K562 (cell line): ENCODE data around the gene FBLIM1. TPM values are rescaled to one million over a fixed set of nuclear protein-coding genes. Genes with fewer than 3 reads are reported as not detected.

Experiments used
- ATAC-seq: fragments of 200-7000 bp; cut with Tn5 transposase; 3 replicates; pipeline ENCODE4 v1.9.1; 2020; ENCODE audit warnings: moderate library complexity
- BruUV-seq: library from RNA; stranded (reverse); fragments of 400-500 nt; replicated peaks from 2 replicates; lab custom pipeline; 2021; lab: Mats Ljungman, UMichigan
- CTCF ChIA-PET: fragments of 300-600 bp; formaldehyde crosslinking; extraction: SDS; loops from one replicate; lab custom pipeline; 2021; ENCODE audit warnings: low intra/inter-chr PET ratio; lab: Yijun Ruan, JAX
- POLR2A ChIA-PET: fragments of 300-600, 350-650 bp; sonication (Branson Sonifier 250); formaldehyde crosslinking; extraction: SDS; loops from one replicate; lab custom pipeline; 2021; ENCODE audit warnings: antibody characterized with exemption, inconsistent platforms; lab: Yijun Ruan, JAX
- DNase-seq, 4 experiments: peaks; one replicate each; pipeline versions ENCODE4 v3.0.0 to v3.0.0-alpha.2; 2011 to 2018; ENCODE audit warnings: low spot score in 3 of 4, mixed read lengths in 3 of 4; ENCODE audit errors: extremely low read depth in 1 of 4
- FAIRE-seq: peaks from 2 replicates; lab custom pipeline; 2011; peaks lifted over from hg19 to GRCh38; lab: Jason Lieb, UNC
- H2AFZ ChIP-seq: 2 replicates; pipeline ENCODE4 v1.6.0; 2011; ENCODE audit warnings: low read depth, low read length, control low read depth, inconsistent platforms
- H3K27ac ChIP-seq: fragments of 200-600 bp; 3 replicates; pipeline ENCODE4 v1.8.0; 2011; ENCODE audit warnings: low read depth, mild to moderate bottlenecking, control low read depth, inconsistent platforms, low read length, moderate library complexity, mixed read lengths; ENCODE audit errors: extremely low read depth
- H3K27me3 ChIP-seq, 2 experiments: fragments of 300-600 bp in 1 of 2; 2 replicates in 1 of 2; 3 replicates in 1 of 2; pipeline versions ENCODE4 v1.6.0 to v1.8.0; 2011; ENCODE audit warnings: inconsistent platforms in 2 of 2, low read length in 2 of 2, mild to moderate bottlenecking in 1 of 2, mixed read lengths in 1 of 2, moderate library complexity in 1 of 2; ENCODE audit not compliant: control insufficient read depth in 2 of 2, insufficient read depth in 2 of 2
- H3K36me3 ChIP-seq: fragments of 300-600 bp; 3 replicates; pipeline ENCODE4 v1.8.0; 2011; ENCODE audit warnings: mild to moderate bottlenecking, low read length, inconsistent platforms; ENCODE audit not compliant: control insufficient read depth, insufficient read depth
- H3K4me1 ChIP-seq, 2 experiments: fragments of 200-600 bp in 1 of 2; replicated peaks in 1 of 2; 2 replicates in 1 of 2; 3 replicates in 1 of 2; pipeline versions ENCODE4 v1.5.1 to v1.8.0; 2011; ENCODE audit warnings: inconsistent platforms in 2 of 2, low read length in 2 of 2, mild to moderate bottlenecking in 1 of 2, mixed read lengths in 1 of 2, moderate library complexity in 1 of 2; ENCODE audit not compliant: control insufficient read depth in 2 of 2, insufficient read depth in 2 of 2
- H3K4me2 ChIP-seq: 2 replicates; pipeline ENCODE4 v1.6.1; 2011; ENCODE audit warnings: low read length, control low read depth, inconsistent platforms, mixed read lengths; ENCODE audit not compliant: insufficient read depth
- H3K4me3 ChIP-seq: fragments of 200-600 bp; sonication (generic), shearing (Covaris generic); 2 replicates; pipeline ENCODE4 v1.5.1; 2016; ENCODE audit warnings: control low read depth, inconsistent platforms
- H3K79me2 ChIP-seq: fragments of 200-600 bp; 3 replicates; pipeline ENCODE4 v1.8.0; 2011; ENCODE audit warnings: low read length, inconsistent platforms; ENCODE audit not compliant: control insufficient read depth, insufficient read depth
- H3K9ac ChIP-seq, 2 experiments: 2 replicates each; pipeline versions ENCODE4 v1.6.0 to v1.6.1; 2011; ENCODE audit warnings: low read depth in 2 of 2, low read length in 2 of 2, control low read depth in 1 of 2, inconsistent platforms in 1 of 2, mild to moderate bottlenecking in 1 of 2, mixed read lengths in 1 of 2; ENCODE audit not compliant: insufficient read depth in 1 of 2
- H3K9me1 ChIP-seq: one replicate; pipeline ENCODE4 v1.6.0; 2011; ENCODE audit warnings: inconsistent platforms, mild to moderate bottlenecking, low read length, moderate library complexity; ENCODE audit not compliant: control insufficient read depth, insufficient read depth
- H3K9me3 ChIP-seq: replicated peaks from 2 replicates; pipeline ENCODE4 v1.5.1; 2011; ENCODE audit warnings: low read depth, low read length, inconsistent platforms; ENCODE audit not compliant: control insufficient read depth, insufficient read depth
- H4K20me1 ChIP-seq: replicated peaks from 2 replicates; pipeline ENCODE4 v1.6.1; 2011; ENCODE audit warnings: low read length, inconsistent platforms, mixed read lengths; ENCODE audit not compliant: control insufficient read depth, insufficient read depth
- CCNT2 ChIP-seq: IDR thresholded peaks from 2 replicates; pipeline ENCODE4 v1.6.1; 2011; ENCODE audit warnings: borderline replicate concordance, low read depth, mild to moderate bottlenecking, moderate library complexity, mixed read lengths, low read length; ENCODE audit not compliant: insufficient read length; ENCODE audit errors: extremely low read depth
- GATA2 ChIP-seq: sonication (generic); formaldehyde crosslinking; IDR thresholded peaks from 2 replicates; pipeline ENCODE4 v1.4.0; 2020; ENCODE audit warnings: mild to moderate bottlenecking, missing genetic modification reagents
- MCM7 ChIP-seq, 2 experiments: fragments of 450-650 bp; IDR thresholded peaks; 2 replicates each; pipeline ENCODE4 v1.6.1; 2016 to 2018
- POLR2G ChIP-seq: fragments of 200-400 bp; formaldehyde crosslinking; IDR thresholded peaks from 2 replicates; pipeline ENCODE4 v1.6.1; 2017; ENCODE audit warnings: low read depth, mild to moderate bottlenecking, antibody characterized with exemption, low read length, moderate library complexity
- RBM22 ChIP-seq: fragments of 200-400 bp; formaldehyde crosslinking; IDR thresholded peaks from 2 replicates; pipeline ENCODE4 v1.6.1; 2018; ENCODE audit warnings: low read length, low read depth; ENCODE audit not compliant: poor library complexity, severe bottlenecking
- TFE3 ChIP-seq: fragments of 450-650 bp; formaldehyde crosslinking; IDR thresholded peaks from 2 replicates; pipeline ENCODE4 v1.4.0; 2020; ENCODE audit warnings: mild to moderate bottlenecking, mixed read lengths
- ZNF12 ChIP-seq: sonication (generic); formaldehyde crosslinking; IDR thresholded peaks from 2 replicates; pipeline ENCODE4 v1.4.0; 2020; ENCODE audit warnings: mild to moderate bottlenecking, missing genetic modification reagents
- WGBS: fragments of 100-300 bp; shearing (Covaris generic); methylation state at CpG from one replicate; pipeline ENCODE4 v1.1.6; 2016; ENCODE audit warnings: low coverage, mixed read lengths; ENCODE audit not compliant: insufficient coverage; ENCODE audit errors: missing lambda C conversion rate; 5-methylcytosine and 5-hydroxymethylcytosine counted together
- in situ Hi-C: fragments of 300-500 bp; cut with MboI; formaldehyde crosslinking; loops from 4 replicates; pipeline ENCODE4 v1.15.0; 2018; ENCODE audit warnings: inconsistent platforms, mixed read lengths
- intact Hi-C: fragments of 100-400 bp; cut with micrococcal nuclease; formaldehyde crosslinking; loops from 2 replicates; pipeline ENCODE4 v1.14.2; 2022
- polyA plus RNA-seq, 8 experiments: library from polyadenylated mRNA; depleted of rRNA in 4 of 8; stranded (reverse) in 5 of 8; unstranded in 3 of 8; fragments of >200 nt; fragmentation: Nextera tagmentation in 2 of 8; fragmentation: Illumina TruSeq in 1 of 8; extraction: Ambion mirVana in 2 of 8; extraction: Trizol in 1 of 8; gene quantifications; 2 replicates each; pipeline versions ENCODE4 v1.2.1 to v1.2.3, GENCODE V29; 2011 to 2014; ENCODE audit warnings: inconsistent platforms in 1 of 8, missing spikeins in 1 of 8
- total RNA-seq, 7 experiments: library from RNA; depleted of rRNA in 6 of 7; stranded (reverse); fragments of >200 nt in 6 of 7; fragmentation: Illumina TruSeq in 2 of 7; extraction: Trizol in 2 of 7; gene quantifications; 2 replicates each; pipeline versions ENCODE4 v1.2.1 to v1.2.3, GENCODE V29; 2011 to 2021; ENCODE audit warnings: low replicate concordance in 1 of 7

The FBLIM1 gene
- total and polyA plus RNA-seq, 9 of the 15 experiments (the other 6 are each of a cell fraction or from before 2014, with no cell fraction given) = 0.14 to 0.24 TPM; not detected in 7

DNA sequence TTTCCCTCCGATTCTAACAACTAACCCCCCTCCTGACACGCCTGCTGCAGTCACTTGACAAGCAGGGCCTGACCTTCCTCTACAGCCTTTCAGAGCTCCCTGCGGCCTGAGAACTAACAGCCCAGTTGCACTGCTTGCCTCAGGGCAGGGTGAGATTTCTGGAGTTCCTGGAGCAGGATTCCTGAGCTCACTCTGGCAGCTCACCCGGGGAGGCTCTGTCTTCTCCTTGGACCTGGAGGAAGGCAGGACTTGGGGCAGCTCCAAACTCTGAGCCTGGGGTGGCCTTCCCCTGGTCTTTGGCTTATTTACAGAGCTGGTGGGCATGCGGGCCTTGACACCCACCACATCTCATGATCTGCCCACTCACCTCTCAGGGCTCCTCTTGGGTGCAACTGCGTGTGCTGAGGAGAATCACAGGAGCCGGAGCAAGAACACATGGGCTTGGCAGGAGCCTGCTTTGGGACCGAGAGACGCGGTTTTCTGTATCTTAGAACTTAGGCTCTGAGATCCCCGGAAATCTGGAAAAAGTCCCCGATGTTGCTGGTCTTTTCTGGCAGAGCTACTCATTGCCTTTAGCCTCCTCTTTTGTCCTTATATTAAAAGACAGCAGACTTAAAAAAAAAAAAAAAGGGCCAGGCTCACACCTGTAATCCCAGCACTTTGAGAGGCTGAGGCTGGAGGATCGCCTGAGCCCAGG is 35.6 kb upstream of the FBLIM1 start (continued):
- TF ChIP-seq TFE3 (CRISPR knock-in tag) = no peak
- TF ChIP-seq, all 486 proteins: peak for 0

- Histone ChIP-seq H3K36me3 (peaks cover 78% of the 10 kb centered on the region; the same call in 2 of the 3 replicates), H3K27me3 (no peaks in the 10 kb centered on the region), H4K20me1 (no peaks in the 10 kb centered on the region), H3K79me2 (no peaks in the 10 kb centered on the region), H3K27ac (no peak overlapping the region), H3K4me2 (no peak overlapping the region), H3K4me3 (no peak overlapping the region), H2AFZ (no peak overlapping the region), H3K9me3 (no peaks in the 10 kb centered on the region), H3K9ac (peak overlapping the region in 1 of 2 experiments; percentile 55; a peak in 2 of 4 replicates), H3K4me1 (peaks cover 0 to 16% of the 10 kb centered on the region in 2 experiments; a peak in 1 of 5 replicates), H3K9me1 (no peaks in the 10 kb centered on the region)
- BruUV-seq = no TSS peak
- ChIA-PET POLR2A (interaction anchor here (0.6 to 1.6 kb wide), 7 partner anchors 9 to 197 kb away, joined by 3 to 4 read pairs (median 3); no protein-coding TSS in a partner anchor), CTCF (no interaction called here)
- 90% methylated on average over 19 of the region's 20 CpGs for WGBS
- FAIRE-seq (no peak), DNase-seq (no peak), ATAC-seq (no peak)
- no peak for TF ChIP-seq MCM7 (IDR thresholded peaks at IDR 0.05)
- no peak for TF ChIP-seq CCNT2
- TF ChIP-seq POLR2G = peak; percentile 55
- TF ChIP-seq ZNF12 (CRISPR knock-in tag) = no peak
- no peak for TF ChIP-seq GATA2 (CRISPR knock-in tag)
- peak; percentile 16 for TF ChIP-seq RBM22
- in situ Hi-C loops = no loop called here
- intact Hi-C loops = no loop called here
Observed at GRCh38 chr1:15723631-15724246, 34.9 kb upstream of the FBLIM1 start.
